ENCODE results near the gene EML4. TPM values are rescaled to one million over a fixed set of nuclear protein-coding genes. Genes with fewer than 3 reads are reported as not detected.
"Not testable (repeated sequence)": the region's sequence is repeated elsewhere in the genome, so short reads cannot be mapped to it uniquely, and the experiment has no call there.

EML4 gene
- total RNA-seq, 1 donor from 2014 or later = 72.2 TPM

DNA sequence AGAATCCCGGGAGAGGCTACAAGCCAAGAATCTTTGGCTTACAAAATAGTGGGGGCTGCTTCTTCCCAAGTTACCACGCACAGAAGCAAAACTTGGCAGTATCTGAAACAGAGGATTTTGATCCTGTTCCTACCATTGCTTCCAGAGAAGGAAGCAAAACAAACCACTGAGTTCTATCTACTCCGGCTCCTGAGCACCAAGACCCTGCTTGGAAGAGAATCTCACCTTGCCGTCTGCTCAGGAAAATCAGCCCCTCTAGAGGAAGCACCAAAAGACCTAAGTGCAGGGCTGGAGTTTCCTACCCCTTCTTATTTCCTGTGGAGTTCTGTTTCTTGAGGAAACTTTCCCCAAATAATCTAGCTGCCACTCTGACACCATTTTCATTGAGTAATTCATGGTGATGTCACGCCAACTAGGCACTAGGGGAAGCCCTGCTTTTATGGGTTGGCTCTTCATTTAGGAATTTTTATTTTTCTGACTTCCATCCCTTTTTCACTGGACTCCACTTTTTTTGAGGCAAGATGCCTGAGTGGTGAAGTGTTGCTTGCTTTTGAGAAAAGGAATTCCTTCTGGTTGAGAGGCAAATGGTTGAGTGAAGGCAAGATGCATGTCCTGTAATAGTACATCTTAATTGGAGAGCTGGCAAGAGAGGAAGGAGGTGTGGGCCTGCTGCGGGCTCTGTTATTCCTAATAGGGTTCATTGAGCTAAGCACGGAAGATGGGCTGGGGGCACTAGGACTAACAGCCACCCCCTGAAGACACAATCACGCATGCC lies 36.8 kb upstream of the EML4 start:
- Mint-ChIP-seq H3K4me1 (peaks cover 31% of the 10 kb centered on the region), H3K27me3 (ENCODE audit: low read depth) (peaks cover 6% of the 10 kb centered on the region), H3K4me3 (no peak overlapping the region), H3K27ac (ENCODE audit: unreplicated experiment) (no peak overlapping the region), H3K36me3 (ENCODE audit: low read depth) (no peaks in the 10 kb centered on the region), H3K9me3 (no peaks in the 10 kb centered on the region)
- TF ChIP-seq, protein P1, sequence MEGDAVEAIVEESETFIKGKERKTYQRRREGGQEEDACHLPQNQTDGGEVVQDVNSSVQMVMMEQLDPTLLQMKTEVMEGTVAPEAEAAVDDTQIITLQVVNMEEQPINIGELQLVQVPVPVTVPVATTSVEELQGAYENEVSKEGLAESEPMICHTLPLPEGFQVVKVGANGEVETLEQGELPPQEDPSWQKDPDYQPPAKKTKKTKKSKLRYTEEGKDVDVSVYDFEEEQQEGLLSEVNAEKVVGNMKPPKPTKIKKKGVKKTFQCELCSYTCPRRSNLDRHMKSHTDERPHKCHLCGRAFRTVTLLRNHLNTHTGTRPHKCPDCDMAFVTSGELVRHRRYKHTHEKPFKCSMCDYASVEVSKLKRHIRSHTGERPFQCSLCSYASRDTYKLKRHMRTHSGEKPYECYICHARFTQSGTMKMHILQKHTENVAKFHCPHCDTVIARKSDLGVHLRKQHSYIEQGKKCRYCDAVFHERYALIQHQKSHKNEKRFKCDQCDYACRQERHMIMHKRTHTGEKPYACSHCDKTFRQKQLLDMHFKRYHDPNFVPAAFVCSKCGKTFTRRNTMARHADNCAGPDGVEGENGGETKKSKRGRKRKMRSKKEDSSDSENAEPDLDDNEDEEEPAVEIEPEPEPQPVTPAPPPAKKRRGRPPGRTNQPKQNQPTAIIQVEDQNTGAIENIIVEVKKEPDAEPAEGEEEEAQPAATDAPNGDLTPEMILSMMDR (conservative IDR thresholded peaks at IDR 0.05) = no peak
- DNase-seq (ENCODE audit: low read depth, low spot score) = no peak

GRCh38 chr2:42132966-42133641 lies 36.0 kb upstream of the EML4 start:
- Mint-ChIP-seq H3K9me3 (no peaks in the 10 kb centered on the region), H3K27ac (ENCODE audit: unreplicated experiment) (no peak overlapping the region), H3K4me1 (peaks cover 33% of the 10 kb centered on the region), H3K27me3 (ENCODE audit: low read depth) (peaks cover 6% of the 10 kb centered on the region), H3K36me3 (ENCODE audit: low read depth) (no peaks in the 10 kb centered on the region), H3K4me3 (peak overlapping the region; percentile 18)
- DNase-seq (ENCODE audit: low read depth, low spot score) = peak; percentile 12
- TF ChIP-seq, protein P1 (conservative IDR thresholded peaks at IDR 0.05) = no peak

GRCh38 chr2:42133771-42134195 lies 35.4 kb upstream of the EML4 start:
- H3K4me1 Mint-ChIP-seq = peaks cover 26% of the 10 kb centered on the region
- DNase-seq (ENCODE audit: low read depth, low spot score) = no peak
- no peak overlapping the region for H3K27ac Mint-ChIP-seq (ENCODE audit: unreplicated experiment)
- no peak overlapping the region for H3K4me3 Mint-ChIP-seq
- peaks cover 6% of the 10 kb centered on the region for H3K27me3 Mint-ChIP-seq (ENCODE audit: low read depth)
- TF ChIP-seq, protein P1 (conservative IDR thresholded peaks at IDR 0.05) = no peak
- H3K9me3 Mint-ChIP-seq = no peaks in the 10 kb centered on the region
- no peaks in the 10 kb centered on the region for H3K36me3 Mint-ChIP-seq (ENCODE audit: low read depth)

- not testable (repeated sequence) for H3K4me3 Mint-ChIP-seq; DNase-seq (ENCODE audit: low read depth, low spot score); H3K9me3 Mint-ChIP-seq; H3K36me3 Mint-ChIP-seq (ENCODE audit: low read depth); H3K27ac Mint-ChIP-seq (ENCODE audit: unreplicated experiment); H3K27me3 Mint-ChIP-seq (ENCODE audit: low read depth)
- peaks cover 22% of the 10 kb centered on the region for H3K4me1 Mint-ChIP-seq
These were observed 34.7 kb upstream of the EML4 start for GRCh38 chr2:42134401-42134932.

DNA sequence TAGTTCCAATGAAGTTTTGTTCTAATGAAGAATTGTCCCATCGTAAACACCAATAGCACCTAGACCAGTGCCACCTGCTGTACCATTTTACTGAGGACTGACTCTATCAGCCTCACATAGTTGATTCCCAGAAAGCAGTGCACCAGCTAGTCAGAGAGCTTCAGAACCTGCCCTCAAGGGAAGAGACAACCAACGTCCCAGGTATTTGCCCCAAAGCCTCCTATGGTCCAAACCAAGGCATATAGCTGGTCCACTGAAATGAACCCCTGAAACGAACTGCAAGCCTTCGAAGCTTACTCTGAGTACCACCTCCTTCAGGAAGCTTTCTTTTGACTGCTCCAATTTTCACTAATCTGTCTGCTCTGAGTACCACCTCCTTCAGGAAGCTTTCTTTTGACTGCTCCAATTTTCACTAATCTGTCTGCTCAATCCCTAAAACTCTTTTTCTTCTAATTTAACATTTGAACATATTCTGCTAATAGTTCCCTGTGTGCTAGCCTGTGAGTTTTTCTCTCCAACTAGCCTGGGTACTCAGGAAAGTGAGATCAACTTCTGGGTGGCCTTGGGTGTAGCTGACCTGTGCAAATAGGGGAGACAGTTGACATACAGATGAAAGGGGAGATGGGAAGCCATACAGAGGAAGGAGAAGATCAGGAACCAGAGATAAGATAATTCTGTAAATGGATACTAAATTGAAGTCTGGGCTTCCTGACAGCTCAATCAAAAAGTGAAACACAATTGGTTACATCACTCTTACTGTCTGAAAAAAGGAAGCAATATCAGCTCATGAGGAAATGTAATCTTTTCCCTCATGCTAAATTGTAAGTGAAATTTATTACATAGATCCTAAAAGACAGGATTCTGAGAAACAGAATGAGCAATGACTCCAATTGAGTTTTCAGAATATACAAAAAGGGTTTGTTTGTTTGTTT lies 33.5 kb upstream of the EML4 start:
- Mint-ChIP-seq H3K4me3 (no peak overlapping the region), H3K27me3 (ENCODE audit: low read depth) (peaks cover 6% of the 10 kb centered on the region), H3K27ac (ENCODE audit: unreplicated experiment) (no peak overlapping the region), H3K4me1 (peaks cover 22% of the 10 kb centered on the region), H3K9me3 (no peaks in the 10 kb centered on the region), H3K36me3 (ENCODE audit: low read depth) (no peaks in the 10 kb centered on the region)
- DNase-seq (ENCODE audit: low read depth, low spot score) = no peak
- TF ChIP-seq, protein P1 (conservative IDR thresholded peaks at IDR 0.05) = no peak
